WERI-Rb-1 (cell line): Measurements from ENCODE around the gene UMODL1.

Source experiments
- DNase-seq: peaks from one replicate; pipeline ENCODE4 v3.0.0-alpha.2; 2020
- H3K27ac ChIP-seq: fragments of 250-450 bp; sonication (Bioruptor Pico); 2 replicates; pipeline ENCODE4 v1.5.1; 2020; ENCODE audit warnings: mild to moderate bottlenecking, moderate library complexity
- H3K27me3 ChIP-seq: fragments of 250-450 bp; sonication (Bioruptor Pico); 2 replicates; pipeline ENCODE4 v1.5.1; 2021; ENCODE audit warnings: mild to moderate bottlenecking, low read depth, moderate library complexity; ENCODE audit not compliant: insufficient read depth, severe bottlenecking
- H3K36me3 ChIP-seq: fragments of 250-450 bp; sonication (Bioruptor Pico); 2 replicates; pipeline ENCODE4 v1.5.1; 2020; ENCODE audit warnings: mild to moderate bottlenecking, moderate library complexity
- H3K4me3 ChIP-seq: 2 replicates; pipeline ENCODE4 v1.5.1; 2011; ENCODE audit warnings: low read depth, mild to moderate bottlenecking, control low read depth, low read length
- H3K9me3 ChIP-seq: fragments of 250-450 bp; sonication (Bioruptor Pico); 2 replicates; pipeline ENCODE4 v1.5.1; 2021; ENCODE audit warnings: mild to moderate bottlenecking, moderate library complexity; ENCODE audit not compliant: severe bottlenecking
- TF ChIP-seq, protein P1 (sequence below): IDR thresholded peaks from 2 replicates; pipeline ENCODE4 v1.5.1; 2011; ENCODE audit warnings: low read depth, mild to moderate bottlenecking, control low read depth, inconsistent platforms, low read length

UMODL1 gene

GRCh38 chr21:42169758-42170157, 98.6 kb downstream of the UMODL1 start:
- DNase-seq, result no peak
- no peak overlapping the region for H3K4me3 ChIP-seq

DNA sequence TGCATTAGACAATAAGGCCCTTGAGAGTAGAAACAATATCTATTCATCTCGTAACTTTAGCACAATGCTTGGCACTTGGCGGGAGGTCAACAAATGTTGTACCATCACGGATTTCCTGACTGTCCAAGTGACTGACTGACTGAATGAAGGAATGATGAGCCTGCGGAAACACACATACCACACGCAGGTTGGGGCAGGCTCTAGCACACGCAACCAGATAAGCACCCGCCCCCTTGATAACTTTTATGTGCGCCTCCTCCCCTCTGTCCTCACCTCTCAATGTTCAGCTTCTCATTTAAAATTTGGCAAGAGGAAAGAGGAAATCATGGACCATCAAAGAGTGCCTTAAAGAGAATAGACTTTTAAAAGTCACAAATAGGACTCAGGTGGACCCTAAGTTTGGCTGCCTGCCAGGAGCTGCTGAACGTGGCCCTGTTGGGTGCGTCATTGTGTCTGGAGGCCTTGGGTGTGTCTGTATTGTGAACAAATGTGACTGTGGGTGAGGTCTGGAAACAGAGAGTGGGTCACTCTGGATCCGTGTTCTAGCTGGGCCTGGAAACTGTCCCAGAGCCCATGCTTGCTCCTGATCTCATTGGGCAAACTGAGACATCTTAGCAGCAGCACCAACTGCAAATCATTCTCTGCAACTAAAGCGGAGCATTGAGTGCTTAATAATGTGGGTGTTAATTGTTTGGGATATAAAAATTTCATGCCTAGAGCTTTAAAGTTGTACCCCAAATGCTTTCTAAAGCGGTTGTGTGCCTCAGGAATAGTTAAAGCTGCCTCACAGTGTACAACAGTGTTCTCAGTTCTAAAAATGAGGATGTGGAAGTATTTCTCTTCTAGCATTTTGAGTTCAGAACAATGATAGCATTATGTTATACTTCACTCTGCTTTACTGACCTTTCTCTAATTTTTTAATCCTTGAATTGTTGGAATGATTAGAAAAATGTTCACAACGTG, 100.3 kb downstream of the UMODL1 start:
- TF ChIP-seq, protein P1, sequence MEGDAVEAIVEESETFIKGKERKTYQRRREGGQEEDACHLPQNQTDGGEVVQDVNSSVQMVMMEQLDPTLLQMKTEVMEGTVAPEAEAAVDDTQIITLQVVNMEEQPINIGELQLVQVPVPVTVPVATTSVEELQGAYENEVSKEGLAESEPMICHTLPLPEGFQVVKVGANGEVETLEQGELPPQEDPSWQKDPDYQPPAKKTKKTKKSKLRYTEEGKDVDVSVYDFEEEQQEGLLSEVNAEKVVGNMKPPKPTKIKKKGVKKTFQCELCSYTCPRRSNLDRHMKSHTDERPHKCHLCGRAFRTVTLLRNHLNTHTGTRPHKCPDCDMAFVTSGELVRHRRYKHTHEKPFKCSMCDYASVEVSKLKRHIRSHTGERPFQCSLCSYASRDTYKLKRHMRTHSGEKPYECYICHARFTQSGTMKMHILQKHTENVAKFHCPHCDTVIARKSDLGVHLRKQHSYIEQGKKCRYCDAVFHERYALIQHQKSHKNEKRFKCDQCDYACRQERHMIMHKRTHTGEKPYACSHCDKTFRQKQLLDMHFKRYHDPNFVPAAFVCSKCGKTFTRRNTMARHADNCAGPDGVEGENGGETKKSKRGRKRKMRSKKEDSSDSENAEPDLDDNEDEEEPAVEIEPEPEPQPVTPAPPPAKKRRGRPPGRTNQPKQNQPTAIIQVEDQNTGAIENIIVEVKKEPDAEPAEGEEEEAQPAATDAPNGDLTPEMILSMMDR, result no peak
- Histone ChIP-seq H3K36me3 (no peaks in the 10 kb centered on the region), H3K27me3 (no peaks in the 10 kb centered on the region), H3K27ac (no peak overlapping the region), H3K9me3 (no peaks in the 10 kb centered on the region), H3K4me3 (no peak overlapping the region)
- DNase-seq, result no peak

More at GRCh38 chr21:42169758-42170157, 98.6 kb downstream of the UMODL1 start:
- H3K36me3 ChIP-seq, result no peaks in the 10 kb centered on the region
- H3K27ac ChIP-seq, result no peak overlapping the region
- H3K9me3 ChIP-seq, result no peaks in the 10 kb centered on the region
- TF ChIP-seq, protein P1, result no peak
- no peaks in the 10 kb centered on the region for H3K27me3 ChIP-seq

GRCh38 chr21:42172596-42173483, 101.7 kb downstream of the UMODL1 start:
- TF ChIP-seq, protein P1, result no peak
- no peaks in the 10 kb centered on the region for H3K27me3 ChIP-seq
- no peaks in the 10 kb centered on the region for H3K9me3 ChIP-seq
- no peak for DNase-seq
- no peaks in the 10 kb centered on the region for H3K36me3 ChIP-seq
- H3K27ac ChIP-seq, result no peak overlapping the region
- H3K4me3 ChIP-seq, result no peak overlapping the region

DNA sequence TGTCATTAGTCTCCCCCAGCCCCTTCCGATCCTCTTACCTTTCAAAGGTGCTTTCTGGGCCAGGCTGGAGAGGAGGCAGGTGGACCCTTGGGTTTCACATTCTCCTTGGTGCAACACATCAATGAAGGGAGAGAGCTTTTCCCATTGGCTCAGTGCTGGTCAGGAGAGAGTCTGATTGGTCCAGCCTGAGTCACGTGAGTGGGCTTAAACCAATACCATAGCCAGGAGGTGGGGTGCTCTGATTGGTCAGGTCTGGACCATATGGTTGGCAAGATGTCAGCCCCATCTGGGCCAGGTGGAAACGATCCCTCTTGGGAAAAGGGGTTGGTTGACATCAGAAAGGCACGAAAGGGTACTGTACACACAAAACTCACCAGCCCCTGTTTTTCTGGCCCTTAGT, 103.1 kb downstream of the UMODL1 start:
- H3K27ac ChIP-seq, result no peak overlapping the region
- no peak overlapping the region for H3K4me3 ChIP-seq
- H3K36me3 ChIP-seq, result no peaks in the 10 kb centered on the region
- no peaks in the 10 kb centered on the region for H3K9me3 ChIP-seq
- TF ChIP-seq, protein P1, result no peak
- DNase-seq, result no peak
- no peaks in the 10 kb centered on the region for H3K27me3 ChIP-seq

DNA sequence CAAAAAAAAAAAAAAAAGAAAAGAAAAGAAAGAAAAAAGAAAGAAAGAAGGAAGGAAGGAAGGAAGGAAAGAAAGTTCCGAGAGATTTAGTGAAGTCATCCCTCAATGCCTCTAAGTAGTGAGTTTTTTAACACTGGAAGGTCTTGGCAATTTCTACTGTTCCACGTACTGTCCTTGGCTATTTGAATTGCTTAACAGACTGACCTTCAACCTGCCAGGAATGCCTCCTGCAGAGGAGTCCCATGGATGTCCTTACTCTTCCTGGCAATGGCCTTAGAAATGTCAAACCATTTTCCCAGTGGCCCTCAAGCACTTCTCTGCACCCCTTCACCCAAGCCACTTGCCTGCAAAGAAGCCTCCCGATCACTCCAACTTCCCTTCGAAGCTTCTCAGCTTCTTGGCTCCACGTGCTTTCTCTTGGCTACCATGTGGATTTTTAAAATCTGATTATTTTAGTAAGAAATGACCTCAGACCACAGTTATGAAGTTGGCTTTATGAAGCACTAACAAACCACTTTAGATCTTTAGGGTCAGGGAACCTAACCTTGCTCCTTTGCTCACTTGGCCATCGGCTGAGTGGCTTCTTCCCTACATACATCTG, 104.1 kb downstream of the UMODL1 start:
- H3K27me3 ChIP-seq, result no peaks in the 10 kb centered on the region
- TF ChIP-seq, protein P1, result no peak
- H3K9me3 ChIP-seq, result no peaks in the 10 kb centered on the region
- no peak for DNase-seq
- no peak overlapping the region for H3K4me3 ChIP-seq
- H3K36me3 ChIP-seq, result no peaks in the 10 kb centered on the region
- H3K27ac ChIP-seq, result no peak overlapping the region
